Adrenal gland (tissue), 5 donors: ENCODE data around the gene IPCEF1.

Source experiments
- CTCF ChIP-seq, 6 experiments: fragments of 450-650 bp in 4 of 6; fragments of 200-600 bp in 2 of 6; sonication (generic) in 1 of 6; IDR thresholded peaks; 1 replicate in 5 of 6; 2 replicates in 1 of 6; pipeline versions ENCODE4 v1.5.1 to v1.8.0; 2016 to 2021; ENCODE audit warnings: antibody characterized with exemption in 6 of 6, mild to moderate bottlenecking in 2 of 6, moderate library complexity in 1 of 6
- POLR2A ChIP-seq, 2 donors: fragments of 450-650 bp; IDR thresholded peaks; one replicate each; pipeline ENCODE4 v1.6.1; 2017; ENCODE audit warnings: antibody characterized with exemption in 2 of 2, mild to moderate bottlenecking in 2 of 2, moderate library complexity in 1 of 2
- donor health status: DM: no; HTN: no; CAD: no.

DNA sequence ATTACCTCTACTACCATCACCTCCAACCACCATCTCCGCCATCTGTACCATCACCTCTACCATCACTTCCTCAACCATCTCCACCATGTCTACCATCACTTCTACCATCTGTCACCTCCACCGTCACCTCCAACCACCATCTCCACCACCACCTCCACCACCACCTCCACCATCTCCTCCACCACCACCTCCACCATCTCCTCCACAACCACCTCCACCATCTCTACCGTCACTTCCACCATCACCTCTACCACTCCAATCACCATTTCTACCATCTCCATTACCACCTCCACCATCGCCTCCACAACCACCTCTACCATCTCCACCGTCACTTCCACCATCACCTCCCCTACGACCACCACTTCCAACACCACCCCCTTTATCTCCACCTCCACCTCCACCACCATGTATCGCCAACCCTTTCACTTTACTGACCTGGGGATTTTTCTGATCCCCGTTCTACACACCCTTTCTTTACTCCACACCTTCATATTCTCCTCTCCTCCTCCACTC lies 2.3 kb downstream of the IPCEF1 start:
- TF ChIP-seq CTCF (IDR thresholded peaks at IDR 0.05) (no peak), POLR2A (IDR thresholded peaks at IDR 0.05) (no peak)
